ENCODE results near the gene ARSA.

DNA sequence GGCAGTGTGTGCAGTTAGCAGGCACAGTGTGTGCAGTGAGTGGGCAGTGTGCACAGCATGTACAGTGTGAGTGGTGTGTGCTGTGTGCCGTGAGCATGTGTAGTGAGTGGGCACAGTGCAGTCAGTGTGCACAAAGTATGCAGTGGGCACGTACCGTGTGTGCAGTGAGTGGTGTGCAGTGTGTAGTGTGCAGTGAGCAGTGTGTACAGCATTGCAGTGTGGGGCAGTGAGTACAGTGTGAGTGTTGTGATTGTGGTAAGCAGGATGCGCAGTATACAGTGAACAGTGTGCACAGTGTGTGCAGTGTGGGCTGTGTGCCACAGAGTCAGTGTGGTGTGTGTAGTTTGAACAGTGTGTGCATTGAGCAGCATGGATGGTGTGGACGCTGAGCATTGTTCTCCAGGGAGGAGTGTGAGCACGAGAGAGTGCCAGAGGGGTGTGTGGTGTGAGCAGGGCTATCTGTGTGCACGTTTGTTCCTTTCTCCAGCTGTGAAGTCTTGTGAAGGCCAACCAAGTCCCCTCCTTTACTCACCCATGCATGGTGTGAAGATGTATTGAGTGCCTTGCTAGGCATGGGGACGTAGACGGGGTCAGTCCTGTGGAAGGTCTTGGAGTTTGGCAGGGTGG, 47.7 kb upstream of the ARSA start:
- TF ChIP-seq, protein P1, sequence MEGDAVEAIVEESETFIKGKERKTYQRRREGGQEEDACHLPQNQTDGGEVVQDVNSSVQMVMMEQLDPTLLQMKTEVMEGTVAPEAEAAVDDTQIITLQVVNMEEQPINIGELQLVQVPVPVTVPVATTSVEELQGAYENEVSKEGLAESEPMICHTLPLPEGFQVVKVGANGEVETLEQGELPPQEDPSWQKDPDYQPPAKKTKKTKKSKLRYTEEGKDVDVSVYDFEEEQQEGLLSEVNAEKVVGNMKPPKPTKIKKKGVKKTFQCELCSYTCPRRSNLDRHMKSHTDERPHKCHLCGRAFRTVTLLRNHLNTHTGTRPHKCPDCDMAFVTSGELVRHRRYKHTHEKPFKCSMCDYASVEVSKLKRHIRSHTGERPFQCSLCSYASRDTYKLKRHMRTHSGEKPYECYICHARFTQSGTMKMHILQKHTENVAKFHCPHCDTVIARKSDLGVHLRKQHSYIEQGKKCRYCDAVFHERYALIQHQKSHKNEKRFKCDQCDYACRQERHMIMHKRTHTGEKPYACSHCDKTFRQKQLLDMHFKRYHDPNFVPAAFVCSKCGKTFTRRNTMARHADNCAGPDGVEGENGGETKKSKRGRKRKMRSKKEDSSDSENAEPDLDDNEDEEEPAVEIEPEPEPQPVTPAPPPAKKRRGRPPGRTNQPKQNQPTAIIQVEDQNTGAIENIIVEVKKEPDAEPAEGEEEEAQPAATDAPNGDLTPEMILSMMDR (IDR thresholded peaks at IDR 0.05; ENCODE audit: extremely low read depth in 1 of 2, insufficient read depth in 1 of 2, low read depth in 1 of 2, low read length in 2 of 2): no peak
- TF ChIP-seq POLR2A (IDR thresholded peaks at IDR 0.05; ENCODE audit: low read depth, low read length): no peak
